Nucleus accumbens (tissue), 56 donors: ENCODE data around the gene CAPZB.

Source experiments
- DNase-seq, 56 donors: peaks; one replicate each; lab custom pipeline; 2025; lab: John Stamatoyannopoulos, UW

Gene CAPZB

GRCh38 chr1:19452221-19452663 is 33.1 kb downstream of the CAPZB start:
- DNase-seq: no peak

GRCh38 chr1:19450811-19451515 is 34.4 kb downstream of the CAPZB start:
- no peak for DNase-seq

GRCh38 chr1:19449454-19450228 is 35.7 kb downstream of the CAPZB start:
- no peak for DNase-seq

- DNase-seq: peak in 4 of 56 donors; percentile 18 to 42 (median 32)
Measured at GRCh38 chr1:19448491-19449439, 36.6 kb downstream of the CAPZB start.

GRCh38 chr1:19447550-19447949 is 37.8 kb downstream of the CAPZB start:
- DNase-seq: no peak

GRCh38 chr1:19445417-19446342 is 39.7 kb downstream of the CAPZB start:
- DNase-seq: no peak

GRCh38 chr1:19444296-19445021 is 40.9 kb downstream of the CAPZB start:
- no peak for DNase-seq

- DNase-seq: no peak
Measured at GRCh38 chr1:19443326-19443725, 42.0 kb downstream of the CAPZB start.

GRCh38 chr1:19442154-19443096 is 42.9 kb downstream of the CAPZB start:
- DNase-seq: peak in 5 of 56 donors; percentile 14 to 47 (median 22)

- DNase-seq: peak in 10 of 56 donors; percentile 16 to 66 (median 30)
Measured at GRCh38 chr1:19441048-19441780, 44.1 kb downstream of the CAPZB start.

GRCh38 chr1:19439464-19440171 is 45.7 kb downstream of the CAPZB start:
- peak in 29 of 56 donors; percentile 7 to 69 (median 41) for DNase-seq

- no peak for DNase-seq
Measured at GRCh38 chr1:19438516-19439195, 46.7 kb downstream of the CAPZB start.

GRCh38 chr1:19437891-19438294 is 47.4 kb downstream of the CAPZB start:
- peak in 1 of 56 donors; percentile 26 for DNase-seq

- DNase-seq: peak in 12 of 56 donors; percentile 9 to 63 (median 29)
Measured at GRCh38 chr1:19436716-19437476, 48.4 kb downstream of the CAPZB start.
